H1 (cell line): Measurements from ENCODE around the gene TMEM165. TPM values are rescaled to one million over a fixed set of nuclear protein-coding genes. Genes with fewer than 3 reads are reported as not detected.

Source experiments
- CTCF ChIA-PET: fragments of 300-600 bp; sonication (Branson Sonifier 250); formaldehyde crosslinking; loops from one replicate; lab custom pipeline; 2021; ENCODE audit not compliant: partially characterized antibody; lab: Charles Lee
- POLR2A ChIA-PET: fragments of 300-600 bp; sonication (Branson Sonifier 250); formaldehyde crosslinking; loops from one replicate; lab custom pipeline; 2021; ENCODE audit warnings: inconsistent platforms; ENCODE audit not compliant: partially characterized antibody; lab: Charles Lee
- DNase-seq, 2 experiments: peaks; one replicate each; pipeline versions ENCODE4 v3.0.0 to v3.0.0-alpha.2; 2010 to 2022; ENCODE audit warnings: low spot score in 2 of 2, low read depth in 1 of 2, mixed read lengths in 1 of 2
- FAIRE-seq: peaks from 2 replicates; lab custom pipeline; 2011; peaks lifted over from hg19 to GRCh38; lab: Jason Lieb, UNC
- H2AFZ ChIP-seq: 2 replicates; pipeline ENCODE4 v1.8.1; 2012; ENCODE audit warnings: low read length, inconsistent platforms
- H2AK5ac ChIP-seq: 2 replicates; pipeline ENCODE4 v1.6.1; 2013; ENCODE audit warnings: low read depth, low read length
- H2BK120ac ChIP-seq: replicated peaks from 2 replicates; pipeline ENCODE3; 2013; ENCODE audit warnings: low read depth, low read length, inconsistent platforms
- H2BK12ac ChIP-seq: 2 replicates; pipeline ENCODE4 v1.6.1; 2013; ENCODE audit warnings: low read depth, low read length
- H2BK15ac ChIP-seq: 2 replicates; pipeline ENCODE4 v1.6.1; 2013; ENCODE audit warnings: low read length
- H2BK20ac ChIP-seq: 2 replicates; pipeline ENCODE4 v1.6.1; 2013; ENCODE audit warnings: low read length
- H2BK5ac ChIP-seq: 2 replicates; pipeline ENCODE4 v1.6.1; 2013; ENCODE audit warnings: low read depth, low read length
- H3K14ac ChIP-seq: 2 replicates; pipeline ENCODE4 v1.6.1; 2013; ENCODE audit warnings: inconsistent platforms; ENCODE audit not compliant: insufficient read length
- H3K18ac ChIP-seq: 2 replicates; pipeline ENCODE4 v1.6.1; 2013; ENCODE audit warnings: low read length; ENCODE audit errors: extremely low read depth
- H3K23ac ChIP-seq: 2 replicates; pipeline ENCODE4 v1.6.1; 2013; ENCODE audit warnings: inconsistent platforms; ENCODE audit not compliant: insufficient read length
- H3K23me2 ChIP-seq: 2 replicates; pipeline ENCODE4 v1.6.1; 2013; ENCODE audit warnings: low read depth, low read length
- H3K27ac ChIP-seq: 2 replicates; pipeline ENCODE4 v1.6.1; 2011; ENCODE audit warnings: low read depth, low read length, inconsistent platforms
- H3K27me3 ChIP-seq, 4 experiments: replicated peaks in 1 of 4; 1 replicate in 1 of 4; 2 replicates in 3 of 4; pipeline versions ENCODE4 v1.6.1 to v1.8.1; 2011 to 2013; ENCODE audit warnings: low read length in 3 of 4, mild to moderate bottlenecking in 3 of 4, inconsistent platforms in 2 of 4, mixed read lengths in 2 of 4, moderate library complexity in 1 of 4; ENCODE audit not compliant: control insufficient read depth in 3 of 4, insufficient read depth in 3 of 4; ENCODE audit errors: extremely low read depth in 1 of 4
- H3K36me3 ChIP-seq, 4 experiments: 2 replicates each; pipeline versions ENCODE4 v1.6.1 to v1.8.1; 2011 to 2013; ENCODE audit warnings: mild to moderate bottlenecking in 4 of 4, low read length in 3 of 4, moderate library complexity in 2 of 4, control low read depth in 1 of 4, inconsistent platforms in 1 of 4; ENCODE audit not compliant: insufficient read depth in 4 of 4, control insufficient read depth in 2 of 4
- H3K4ac ChIP-seq: replicated peaks from 2 replicates; pipeline ENCODE3; 2013; ENCODE audit warnings: low read length, low read depth, mixed read lengths, inconsistent platforms; ENCODE audit not compliant: insufficient read length
- H3K4me1 ChIP-seq, 4 experiments: replicated peaks in 1 of 4; 1 replicate in 1 of 4; 2 replicates in 3 of 4; pipeline versions ENCODE4 v1.6.1 to v1.8.1; 2011 to 2013; ENCODE audit warnings: low read length in 3 of 4, inconsistent platforms in 2 of 4, mixed read lengths in 1 of 4; ENCODE audit not compliant: insufficient read depth in 4 of 4, control insufficient read depth in 3 of 4
- H3K4me2 ChIP-seq, 2 experiments: 2 replicates each; pipeline versions ENCODE4 v1.6.1 to v1.8.1; 2011 to 2013; ENCODE audit warnings: low read depth in 2 of 2, low read length in 2 of 2, control low read depth in 1 of 2, inconsistent platforms in 1 of 2, mild to moderate bottlenecking in 1 of 2; ENCODE audit not compliant: insufficient read depth in 1 of 2
- H3K4me3 ChIP-seq, 4 experiments: fragments of 200-600, 300-600 bp in 1 of 4; sonication (generic), shearing (Covaris generic), sonication (Bioruptor Twin) in 1 of 4; 2 replicates each; pipeline versions ENCODE4 v1.5.1 to v1.8.1; 2011 to 2016; ENCODE audit warnings: low read length in 4 of 4, low read depth in 3 of 4, control low read depth in 2 of 4, inconsistent platforms in 2 of 4, mild to moderate bottlenecking in 2 of 4, mixed read lengths in 1 of 4, moderate library complexity in 1 of 4; ENCODE audit not compliant: insufficient read depth in 2 of 4; ENCODE audit errors: extremely low read depth in 1 of 4
- H3K56ac ChIP-seq: replicated peaks from 2 replicates; pipeline ENCODE3; 2013; ENCODE audit warnings: low read depth, mild to moderate bottlenecking, mixed read lengths, low read length, inconsistent platforms; ENCODE audit not compliant: insufficient read length
- H3K79me1 ChIP-seq: 2 replicates; pipeline ENCODE4 v1.6.1; 2013; ENCODE audit warnings: low read depth, low read length, control low read depth
- H3K79me2 ChIP-seq, 2 experiments: 2 replicates each; pipeline versions ENCODE4 v1.6.1 to v1.8.1; 2012 to 2013; ENCODE audit warnings: low read length in 2 of 2, mild to moderate bottlenecking in 2 of 2, inconsistent platforms in 1 of 2; ENCODE audit not compliant: insufficient read depth in 2 of 2, control insufficient read depth in 1 of 2
- H3K9ac ChIP-seq, 4 experiments: replicated peaks in 1 of 4; 1 replicate in 1 of 4; 2 replicates in 3 of 4; pipeline versions ENCODE4 v1.6.1 to v1.8.1; 2011 to 2013; ENCODE audit warnings: low read depth in 3 of 4, low read length in 3 of 4, control low read depth in 2 of 4, mild to moderate bottlenecking in 2 of 4, moderate library complexity in 2 of 4, inconsistent platforms in 1 of 4; ENCODE audit errors: extremely low read depth in 1 of 4
- H3K9me3 ChIP-seq, 2 experiments: 2 replicates each; pipeline versions ENCODE4 v1.6.1 to v1.8.1; 2012 to 2013; ENCODE audit warnings: mild to moderate bottlenecking in 2 of 2, moderate library complexity in 2 of 2, control low read depth in 1 of 2, inconsistent platforms in 1 of 2, low read depth in 1 of 2, low read length in 1 of 2, mixed read lengths in 1 of 2; ENCODE audit not compliant: insufficient read depth in 2 of 2
- H4K20me1 ChIP-seq, 2 experiments: replicated peaks in 1 of 2; 2 replicates each; pipeline versions ENCODE3 to v1.8.1; 2011 to 2013; ENCODE audit warnings: inconsistent platforms in 2 of 2, low read length in 2 of 2, mild to moderate bottlenecking in 1 of 2; ENCODE audit not compliant: insufficient read depth in 2 of 2, control insufficient read depth in 1 of 2
- H4K5ac ChIP-seq: 2 replicates; pipeline ENCODE4 v1.6.1; 2013; ENCODE audit warnings: low read length, low read depth, mixed read lengths, inconsistent platforms; ENCODE audit not compliant: insufficient read length
- H4K8ac ChIP-seq: 2 replicates; pipeline ENCODE4 v1.8.0; 2013; ENCODE audit warnings: mild to moderate bottlenecking, moderate library complexity, low read length, inconsistent platforms; ENCODE audit not compliant: insufficient read depth; ENCODE audit errors: extremely low read depth
- H4K91ac ChIP-seq: replicated peaks from 2 replicates; pipeline ENCODE3; 2013; ENCODE audit warnings: low read length, mixed read lengths, inconsistent platforms; ENCODE audit not compliant: insufficient read length
- ATF3 ChIP-seq: IDR thresholded peaks from 2 replicates; pipeline ENCODE4 v1.6.1; 2011; ENCODE audit warnings: low read depth, mild to moderate bottlenecking, low read length; ENCODE audit not compliant: insufficient read depth
- BACH1 ChIP-seq: IDR thresholded peaks from 2 replicates; pipeline ENCODE4 v1.6.1; 2012; ENCODE audit warnings: low read length, improper control_type of control experiment
- HDAC6 ChIP-seq: IDR thresholded peaks from one replicate; pipeline ENCODE4 v1.7.1; 2012; ENCODE audit warnings: low read depth, mild to moderate bottlenecking, inconsistent platforms, low read length, moderate library complexity
- KDM1A ChIP-seq: fragments of 200-600, 300-600 bp; sonication (generic); IDR thresholded peaks from 2 replicates; pipeline ENCODE4 v1.7.1; 2016; ENCODE audit warnings: mild to moderate bottlenecking, low read length, borderline replicate concordance
- NANOG ChIP-seq: IDR thresholded peaks from 2 replicates; pipeline ENCODE4 v1.6.1; 2011; ENCODE audit warnings: low read length, low read depth, mild to moderate bottlenecking, inconsistent platforms; ENCODE audit not compliant: insufficient read depth, poor library complexity, severe bottlenecking
- NRF1 ChIP-seq: IDR thresholded peaks from 2 replicates; pipeline ENCODE4 v1.6.1; 2011; ENCODE audit warnings: mild to moderate bottlenecking, low read depth, low read length, improper control_type of control experiment
- SIN3A ChIP-seq, 2 experiments: IDR thresholded peaks in 1 of 2; conservative IDR thresholded peaks in 1 of 2; 2 replicates each; pipeline ENCODE4 v1.6.1; 2011 to 2012; ENCODE audit warnings: low read length in 2 of 2, improper control_type of control experiment in 1 of 2, low read depth in 1 of 2, mild to moderate bottlenecking in 1 of 2
- SP1 ChIP-seq: IDR thresholded peaks from 2 replicates; pipeline ENCODE4 v1.6.1; 2011; ENCODE audit warnings: low read depth, low read length
- SP2 ChIP-seq: IDR thresholded peaks from 2 replicates; pipeline ENCODE4 v1.6.1; 2012; ENCODE audit warnings: mild to moderate bottlenecking, low read length, inconsistent platforms
- TAF7 ChIP-seq: optimal IDR thresholded peaks from 2 replicates; pipeline ENCODE3; 2011; ENCODE audit warnings: low read depth, mild to moderate bottlenecking, inconsistent platforms, low read length, moderate library complexity, borderline replicate concordance
- TBP ChIP-seq: IDR thresholded peaks from 2 replicates; pipeline ENCODE4 v1.6.1; 2011; ENCODE audit warnings: low read depth, low read length, improper control_type of control experiment
- ZNF274 ChIP-seq: IDR thresholded peaks from 2 replicates; pipeline ENCODE4 v1.7.0; 2012; ENCODE audit warnings: low read length, borderline replicate concordance; ENCODE audit errors: extremely low read depth
- WGBS, 2 experiments: shearing (Covaris generic) in 1 of 2; methylation state at CpG; one replicate each; pipeline versions ENCODE4 v1.1.6 to v1.1.7; 2013 to 2015; ENCODE audit warnings: low lambda C conversion rate in 2 of 2, mixed read lengths in 2 of 2, inconsistent platforms in 1 of 2, low coverage in 1 of 2, missing lambda C conversion rate in 1 of 2; ENCODE audit not compliant: insufficient replicate concordance in 2 of 2, insufficient coverage in 1 of 2, insufficient read length in 1 of 2; ENCODE audit errors: extremely low coverage in 1 of 2, missing lambda C conversion rate in 1 of 2; 5-methylcytosine and 5-hydroxymethylcytosine counted together
- polyA plus RNA-seq, 7 experiments: library from polyadenylated mRNA; depleted of rRNA in 3 of 7; stranded (reverse) in 5 of 7; unstranded in 2 of 7; fragments of >200 nt in 5 of 7; fragments of 200-250 nt in 2 of 7; gene quantifications; 1 replicate in 5 of 7; 2 replicates in 1 of 7; 4 replicates in 1 of 7; pipeline versions ENCODE4 v1.2.1 to v1.2.3, GENCODE V29; 2011 to 2013; ENCODE audit warnings: missing spikeins in 2 of 7, mixed read lengths in 2 of 7
- total RNA-seq: library from RNA; stranded (reverse); fragmentation: NEBNext Ultra II Directional; extraction: Animal tissue kit (Norgen Biotek cat#: 25700); gene quantifications from 2 replicates; pipeline ENCODE4 v1.2.1, GENCODE V29; 2021

TMEM165 gene
- total and polyA plus RNA-seq, 2 of the 8 experiments (the other 6 are each of a cell fraction or from before 2014, with no cell fraction given): 85.5 to 125 TPM

- Histone ChIP-seq H2BK120ac (no peak overlapping the region), H3K4me1 (no peaks in the 10 kb centered on the region), H3K79me1 (no peaks in the 10 kb centered on the region), H2BK5ac (no peak overlapping the region), H4K20me1 (no peaks in the 10 kb centered on the region), H2BK12ac (no peak overlapping the region), H3K18ac (no peak overlapping the region), H3K56ac (no peak overlapping the region), H4K5ac (no peak overlapping the region), H3K9ac (no peak overlapping the region), H2BK15ac (no peak overlapping the region), H3K14ac (no peak overlapping the region), H3K4me2 (no peak overlapping the region), H3K36me3 (no peaks in the 10 kb centered on the region), H3K23ac (no peak overlapping the region), H3K79me2 (no peaks in the 10 kb centered on the region), H4K8ac (no peak overlapping the region), H3K4me3 (no peak overlapping the region), H2AFZ (no peak overlapping the region), H4K91ac (no peak overlapping the region), H3K27me3 (no peaks in the 10 kb centered on the region), H3K23me2 (no peaks in the 10 kb centered on the region), H2AK5ac (no peak overlapping the region), H3K4ac (no peak overlapping the region), H3K27ac (no peak overlapping the region), H3K9me3 (no peaks in the 10 kb centered on the region), H2BK20ac (no peak overlapping the region)
- ChIA-PET CTCF (interaction anchor here (0.6 to 1.3 kb wide), 2 partner anchors 64 to 115 kb away, joined by 3 to 4 read pairs; no protein-coding TSS in a partner anchor), POLR2A (interaction anchor here (1.2 kb wide), 1 partner anchor 8 kb away, joined by 4 read pairs; no protein-coding TSS in a partner anchor)
- TF ChIP-seq BACH1 (no peak), ZNF274 (no peak), SIN3A (conservative IDR thresholded peaks at IDR 0.05 in 1 of 2, IDR thresholded peaks at IDR 0.05 in 1 of 2; ENCODE audit: low read depth in 1 of 2, low read length in 2 of 2) (no peak), ATF3 (no peak), TAF7 (no peak), KDM1A (no peak), NRF1 (no peak), SP2 (no peak), TBP (no peak), SP1 (no peak), HDAC6 (no peak), NANOG (no peak)
- DNase-seq (no peak), FAIRE-seq (no peak)
- 90% methylated on average over 3 of the region's 3 CpGs; no CpG with 5 or more reads in 1 of the 2 experiments for WGBS, 2 experiments
Observed at GRCh38 chr4:55385201-55385649, 10.5 kb upstream of the TMEM165 start.
